Epithelial cell of prostate (primary cell): ENCODE measurements around the gene MFAP4.
A peak's percentile ranks its signal among the peaks of the same experiment; 100 is the strongest.

ENCODE experiments used
- DNase-seq: peaks from one replicate; pipeline ENCODE4 v3.0.0-alpha.2; 2011; ENCODE audit warnings: low read depth, low spot score
- H3K27ac ChIP-seq: fragments of 450-650 bp; 2 replicates; pipeline ENCODE4 v1.5.1; 2017; ENCODE audit warnings: mild to moderate bottlenecking

Gene MFAP4

DNA sequence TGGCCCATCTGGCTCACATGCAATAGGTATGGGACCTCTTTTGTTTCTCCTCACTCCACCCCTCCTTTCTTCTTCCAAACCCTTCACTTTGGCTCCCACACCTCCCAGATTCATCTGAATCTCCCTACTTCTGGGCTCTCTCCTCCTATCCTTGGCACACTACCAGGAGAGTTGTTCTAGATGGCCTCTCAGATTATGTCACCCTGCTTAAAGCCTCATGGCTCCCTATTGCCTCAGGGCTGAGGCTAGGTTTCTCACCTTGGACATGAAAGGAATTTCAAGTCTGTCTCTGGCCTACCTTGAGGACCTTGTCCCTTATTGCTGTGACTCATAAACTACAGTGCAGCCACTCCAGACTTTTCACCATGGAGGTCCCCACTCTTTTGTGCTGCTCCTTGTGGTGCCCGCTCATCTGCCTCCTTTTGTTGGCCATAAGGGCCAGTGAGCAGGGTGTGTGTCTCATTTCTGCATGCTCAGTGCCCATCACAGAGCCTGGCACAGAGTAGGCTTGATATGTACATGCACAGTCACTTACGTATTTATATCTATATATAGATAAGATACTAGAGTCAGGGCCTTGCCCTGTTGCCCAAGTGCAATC, 1.0 kb upstream of the MFAP4 start:
- DNase-seq: no peak
- no peak overlapping the region for H3K27ac ChIP-seq

DNA sequence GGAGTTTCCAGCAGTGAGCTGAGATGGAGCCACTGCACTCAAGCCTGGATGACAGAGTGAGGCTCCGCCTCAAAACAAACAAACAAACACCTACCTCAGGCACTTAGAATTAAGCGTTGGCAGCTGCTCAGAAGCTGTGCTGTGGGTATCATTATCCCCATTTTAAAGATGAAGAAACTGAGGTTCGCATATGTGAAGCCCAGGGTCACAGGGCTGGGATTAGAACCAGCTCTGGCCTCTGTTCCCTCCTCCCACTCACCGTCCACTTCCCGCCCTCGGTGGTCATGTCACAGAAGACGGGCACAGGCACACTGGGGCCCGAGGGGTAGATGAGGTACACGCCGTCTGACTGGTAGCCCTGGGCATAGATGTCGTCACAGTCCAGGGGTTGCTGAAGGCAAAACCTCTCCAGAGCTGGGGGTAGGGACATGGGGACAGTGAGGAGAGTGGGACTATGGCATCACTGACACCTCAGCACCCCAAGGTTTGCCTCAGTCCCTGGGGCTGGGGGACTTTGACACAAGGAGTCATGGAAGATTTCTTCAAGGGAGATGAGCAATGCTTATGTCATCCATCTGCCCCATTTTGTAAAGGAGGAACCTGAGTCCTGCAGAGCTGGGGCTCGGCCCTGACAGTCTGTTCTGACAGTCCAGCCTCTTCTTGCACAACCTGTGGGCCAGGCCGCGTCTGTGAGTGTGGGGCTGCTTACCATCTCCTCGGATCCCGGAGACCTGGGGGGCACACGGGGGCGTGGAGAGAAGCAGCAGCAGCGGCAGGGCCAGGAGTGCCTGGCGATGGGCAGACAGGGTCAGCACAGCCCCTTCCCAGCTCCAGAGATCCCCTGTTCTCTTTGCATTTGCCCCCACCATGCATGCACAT, 700 bp downstream of the MFAP4 start:
- H3K27ac ChIP-seq: peak overlapping the region; percentile 36
- DNase-seq: peak; percentile 63

DNA sequence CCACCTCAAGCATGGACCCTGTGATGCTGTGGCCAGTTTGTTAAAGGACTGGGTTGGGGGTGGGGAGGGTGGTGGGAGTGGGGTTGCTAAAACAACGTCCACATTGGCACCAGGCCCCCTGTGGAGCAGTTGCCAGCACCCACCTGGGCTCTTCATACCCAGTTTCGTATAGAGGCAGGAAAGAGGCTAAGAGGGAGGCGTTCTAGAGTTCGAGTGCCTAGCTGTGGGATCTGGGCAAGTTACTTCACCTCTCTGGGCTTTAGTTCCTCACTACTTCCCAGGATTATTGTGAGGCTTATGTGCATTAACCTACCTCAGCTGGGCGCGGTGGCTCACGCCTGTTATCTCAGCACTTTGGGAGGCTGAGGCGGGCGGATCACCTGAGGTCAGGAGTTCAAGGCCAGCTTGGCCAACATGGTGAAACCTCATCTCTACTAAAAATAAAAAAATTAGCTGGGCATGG, 1.4 kb downstream of the MFAP4 start:
- peak overlapping the region; percentile 36 for H3K27ac ChIP-seq
- DNase-seq: no peak

DNA sequence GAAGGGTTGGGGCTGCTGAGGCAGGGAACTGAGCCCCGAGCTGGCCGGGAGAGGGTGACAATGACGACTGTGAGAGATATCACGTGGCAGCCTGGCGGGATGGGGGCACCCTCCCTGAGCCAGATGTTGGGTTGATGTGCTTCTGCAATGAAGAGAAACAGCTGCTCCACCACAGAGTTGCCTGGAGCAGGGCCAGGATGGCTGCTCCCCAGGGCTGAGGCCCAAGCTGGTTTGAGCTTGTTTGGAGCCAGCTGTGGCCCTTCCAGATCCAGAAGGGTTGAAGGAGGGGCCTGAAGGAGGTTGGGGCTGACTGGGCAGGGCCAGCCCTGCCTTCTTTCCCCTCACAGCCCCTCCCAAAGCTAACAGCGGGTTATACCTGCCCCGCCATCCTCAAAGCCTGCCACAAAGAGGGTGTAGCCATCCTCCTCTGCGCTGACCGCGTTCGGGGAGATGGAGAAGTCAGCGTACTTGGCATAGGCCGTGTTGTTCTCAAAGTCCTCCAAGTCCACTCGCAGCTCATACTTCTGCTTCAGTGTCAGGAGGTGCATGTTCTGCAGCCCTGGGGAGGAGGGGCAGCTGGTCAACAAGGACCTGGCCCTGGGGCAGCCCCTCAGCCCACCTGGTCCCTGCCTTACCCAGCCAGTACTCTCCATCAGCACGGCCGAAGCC, 2.1 kb downstream of the MFAP4 start:
- peak overlapping the region; percentile 36 for H3K27ac ChIP-seq
- DNase-seq: no peak

DNA sequence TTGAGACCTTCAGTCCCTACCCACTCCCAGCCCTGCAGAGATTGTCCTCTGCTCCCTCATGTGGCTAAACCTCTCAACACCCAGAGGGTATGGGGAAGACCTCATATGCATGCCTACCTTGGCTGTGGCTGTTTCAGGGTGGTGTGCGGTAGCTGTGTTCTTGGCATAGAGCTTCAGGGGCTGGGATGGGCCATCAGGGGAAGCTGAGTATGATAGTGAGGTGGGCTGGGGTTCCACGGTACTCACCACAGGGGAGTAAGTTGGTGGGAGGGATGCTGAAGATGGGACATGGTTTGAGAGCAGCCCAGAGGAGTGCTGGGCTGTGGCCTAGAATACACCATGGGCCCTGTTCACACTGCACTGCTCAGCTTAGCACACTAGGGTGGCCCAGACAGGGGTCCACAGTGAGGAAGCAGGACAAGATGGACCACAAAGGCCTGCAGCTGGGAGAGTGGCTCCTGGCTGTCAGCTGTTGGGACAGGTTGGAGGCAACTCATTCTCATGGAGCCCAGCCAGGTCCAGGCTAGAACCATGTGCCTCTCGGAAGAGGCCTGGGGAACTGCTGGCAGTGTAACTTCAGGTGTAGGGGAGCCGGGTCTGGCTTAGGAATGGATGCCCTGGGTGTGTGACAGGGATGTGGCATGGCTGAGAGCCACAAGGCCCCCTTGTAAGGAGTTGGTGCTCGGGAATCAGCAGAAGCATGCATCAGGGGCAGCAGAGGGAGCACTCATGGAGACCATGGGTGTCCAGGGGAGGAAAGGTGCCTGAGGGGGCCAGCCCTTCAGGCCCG, 3.1 kb downstream of the MFAP4 start:
- DNase-seq: no peak

DNA sequence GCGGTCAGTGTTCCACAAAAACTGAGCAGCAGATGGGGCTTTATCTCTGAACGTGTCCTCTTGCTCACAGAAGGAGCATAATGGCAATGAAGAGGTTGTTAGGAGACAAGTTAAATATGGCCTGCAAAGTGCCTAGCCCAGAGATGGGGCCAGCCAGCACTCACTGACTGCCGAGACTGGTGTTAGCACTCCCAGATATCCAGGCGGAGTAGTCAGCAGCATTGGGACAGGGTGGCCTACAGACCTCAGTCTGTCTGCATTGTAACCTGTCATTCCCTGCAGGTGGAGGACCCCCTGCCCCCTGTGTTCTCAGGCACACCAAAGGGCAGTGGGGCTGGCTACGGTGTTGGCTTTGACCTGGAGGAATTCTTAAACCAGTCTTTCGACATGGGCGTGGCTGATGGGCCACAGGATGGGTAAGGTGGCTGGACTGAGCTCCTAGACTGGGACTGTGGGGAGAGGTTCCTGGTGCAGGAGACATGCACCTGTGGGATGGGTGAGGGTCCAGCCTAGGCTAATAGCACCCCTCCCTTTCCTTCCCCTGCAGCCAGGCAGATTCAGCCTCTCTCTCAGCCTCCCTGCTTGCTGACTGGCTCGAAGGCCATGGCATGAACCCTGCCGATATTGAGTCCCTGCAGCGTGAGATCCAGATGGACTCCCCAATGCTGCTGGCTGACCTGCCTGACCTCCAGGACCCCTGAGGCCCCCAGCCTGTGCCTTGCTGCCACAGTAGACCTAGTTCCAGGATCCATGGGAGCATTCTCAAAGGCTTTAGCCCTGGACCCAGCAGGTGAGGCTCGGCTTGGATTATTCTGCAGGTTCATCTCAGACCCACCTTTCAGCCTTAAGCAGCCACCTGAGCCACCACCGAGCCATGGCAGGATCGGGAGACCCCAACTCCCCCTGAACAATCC, 4.2 kb downstream of the MFAP4 start:
- no peak for DNase-seq
- H3K27ac ChIP-seq: no peak overlapping the region

More for the DNA sequence above, 3.1 kb downstream of the MFAP4 start:
- no peak overlapping the region for H3K27ac ChIP-seq

DNA sequence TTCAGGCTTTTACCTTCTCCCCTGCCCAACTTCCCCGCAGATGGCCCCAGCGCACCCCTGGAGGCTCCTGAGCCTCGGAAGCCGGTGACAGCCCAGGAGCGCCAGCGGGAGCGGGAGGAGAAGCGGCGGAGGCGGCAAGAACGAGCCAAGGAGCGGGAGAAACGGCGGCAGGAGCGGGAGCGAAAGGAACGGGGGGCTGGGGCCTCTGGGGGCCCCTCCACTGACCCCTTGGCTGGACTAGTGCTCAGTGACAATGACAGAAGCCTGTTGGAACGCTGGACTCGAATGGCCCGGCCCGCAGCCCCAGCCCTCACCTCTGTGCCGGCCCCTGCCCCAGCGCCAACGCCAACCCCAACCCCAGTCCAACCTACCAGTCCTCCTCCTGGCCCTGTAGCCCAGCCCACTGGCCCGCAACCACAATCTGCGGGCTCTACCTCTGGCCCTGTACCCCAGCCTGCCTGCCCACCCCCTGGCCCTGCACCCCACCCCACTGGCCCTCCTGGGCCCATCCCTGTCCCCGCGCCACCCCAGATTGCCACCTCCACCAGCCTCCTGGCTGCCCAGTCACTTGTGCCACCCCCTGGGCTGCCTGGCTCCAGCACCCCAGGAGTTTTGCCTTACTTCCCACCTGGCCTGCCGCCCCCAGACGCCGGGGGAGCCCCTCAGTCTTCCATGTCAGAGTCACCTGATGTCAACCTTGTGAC, 5.1 kb downstream of the MFAP4 start:
- DNase-seq: no peak
- H3K27ac ChIP-seq: no peak overlapping the region

DNA sequence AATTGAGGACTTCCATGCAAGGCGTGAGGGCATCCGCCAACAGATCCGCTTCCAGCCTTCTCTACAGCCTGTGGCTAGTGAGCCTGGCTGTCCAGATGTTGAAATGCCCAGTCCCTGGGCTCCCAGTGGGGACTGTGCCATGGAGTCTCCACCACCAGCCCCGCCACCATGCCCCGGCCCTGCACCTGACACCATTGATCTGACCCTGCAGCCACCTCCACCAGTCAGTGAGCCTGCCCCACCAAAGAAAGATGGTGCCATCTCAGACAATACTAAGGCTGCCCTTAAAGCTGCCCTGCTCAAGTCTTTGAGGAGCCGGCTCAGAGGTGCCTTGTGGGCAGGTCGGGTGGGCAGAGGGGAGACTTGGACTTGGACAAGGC, 5.6 kb downstream of the MFAP4 start:
- H3K27ac ChIP-seq: no peak overlapping the region
- no peak for DNase-seq

DNA sequence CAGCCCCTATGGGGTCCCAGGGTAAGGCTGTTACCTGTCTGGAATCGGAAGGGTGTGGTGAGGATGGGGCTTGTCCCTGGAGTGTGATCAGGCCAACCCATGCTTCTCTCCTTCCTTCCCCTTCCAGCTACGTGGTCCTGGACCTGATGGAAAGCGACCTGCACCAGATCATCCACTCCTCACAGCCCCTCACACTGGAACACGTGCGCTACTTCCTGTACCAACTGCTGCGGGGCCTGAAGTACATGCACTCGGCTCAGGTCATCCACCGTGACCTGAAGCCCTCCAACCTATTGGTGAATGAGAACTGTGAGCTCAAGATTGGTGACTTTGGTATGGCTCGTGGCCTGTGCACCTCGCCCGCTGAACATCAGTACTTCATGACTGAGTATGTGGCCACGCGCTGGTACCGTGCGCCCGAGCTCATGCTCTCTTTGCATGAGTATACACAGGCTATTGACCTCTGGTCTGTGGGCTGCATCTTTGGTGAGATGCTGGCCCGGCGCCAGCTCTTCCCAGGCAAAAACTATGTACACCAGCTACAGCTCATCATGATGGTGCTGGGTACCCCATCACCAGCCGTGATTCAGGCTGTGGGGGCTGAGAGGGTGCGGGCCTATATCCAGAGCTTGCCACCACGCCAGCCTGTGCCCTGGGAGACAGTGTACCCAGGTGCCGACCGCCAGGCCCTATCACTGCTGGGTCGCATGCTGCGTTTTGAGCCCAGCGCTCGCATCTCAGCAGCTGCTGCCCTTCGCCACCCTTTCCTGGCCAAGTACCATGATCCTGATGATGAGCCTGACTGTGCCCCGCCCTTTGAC, 6.3 kb downstream of the MFAP4 start:
- no peak overlapping the region for H3K27ac ChIP-seq
- no peak for DNase-seq

DNA sequence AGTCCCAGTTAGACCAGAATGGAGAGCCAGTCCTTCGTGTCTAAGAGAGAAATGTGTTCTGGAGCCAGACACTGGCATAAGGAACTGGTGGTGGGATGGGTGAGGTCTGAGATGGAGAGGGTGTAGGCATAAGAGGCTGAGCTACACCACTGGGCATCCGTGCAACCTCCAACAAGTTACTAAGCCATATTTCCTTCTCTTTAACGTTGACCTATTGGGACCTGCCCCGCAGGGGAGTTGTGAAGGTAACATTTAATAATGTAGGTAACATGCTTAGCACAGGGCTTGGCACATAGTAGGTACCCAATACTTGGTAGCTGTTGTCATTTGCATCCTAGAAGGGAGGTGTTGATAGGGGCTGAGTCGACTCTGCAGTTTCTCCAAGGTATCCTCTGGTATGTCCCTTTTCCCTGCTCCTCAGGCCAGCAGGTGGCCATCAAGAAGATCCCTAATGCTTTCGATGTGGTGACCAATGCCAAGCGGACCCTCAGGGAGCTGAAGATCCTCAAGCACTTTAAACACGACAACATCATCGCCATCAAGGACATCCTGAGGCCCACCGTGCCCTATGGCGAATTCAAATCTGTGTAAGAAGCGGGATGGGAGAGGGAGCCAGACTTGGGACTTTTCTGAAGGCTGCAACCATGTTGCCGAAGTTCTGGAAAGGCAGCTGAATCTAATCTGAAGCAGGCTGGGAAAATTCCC, 7.5 kb downstream of the MFAP4 start:
- no peak for DNase-seq
- H3K27ac ChIP-seq: peak overlapping the region; percentile 95

DNA sequence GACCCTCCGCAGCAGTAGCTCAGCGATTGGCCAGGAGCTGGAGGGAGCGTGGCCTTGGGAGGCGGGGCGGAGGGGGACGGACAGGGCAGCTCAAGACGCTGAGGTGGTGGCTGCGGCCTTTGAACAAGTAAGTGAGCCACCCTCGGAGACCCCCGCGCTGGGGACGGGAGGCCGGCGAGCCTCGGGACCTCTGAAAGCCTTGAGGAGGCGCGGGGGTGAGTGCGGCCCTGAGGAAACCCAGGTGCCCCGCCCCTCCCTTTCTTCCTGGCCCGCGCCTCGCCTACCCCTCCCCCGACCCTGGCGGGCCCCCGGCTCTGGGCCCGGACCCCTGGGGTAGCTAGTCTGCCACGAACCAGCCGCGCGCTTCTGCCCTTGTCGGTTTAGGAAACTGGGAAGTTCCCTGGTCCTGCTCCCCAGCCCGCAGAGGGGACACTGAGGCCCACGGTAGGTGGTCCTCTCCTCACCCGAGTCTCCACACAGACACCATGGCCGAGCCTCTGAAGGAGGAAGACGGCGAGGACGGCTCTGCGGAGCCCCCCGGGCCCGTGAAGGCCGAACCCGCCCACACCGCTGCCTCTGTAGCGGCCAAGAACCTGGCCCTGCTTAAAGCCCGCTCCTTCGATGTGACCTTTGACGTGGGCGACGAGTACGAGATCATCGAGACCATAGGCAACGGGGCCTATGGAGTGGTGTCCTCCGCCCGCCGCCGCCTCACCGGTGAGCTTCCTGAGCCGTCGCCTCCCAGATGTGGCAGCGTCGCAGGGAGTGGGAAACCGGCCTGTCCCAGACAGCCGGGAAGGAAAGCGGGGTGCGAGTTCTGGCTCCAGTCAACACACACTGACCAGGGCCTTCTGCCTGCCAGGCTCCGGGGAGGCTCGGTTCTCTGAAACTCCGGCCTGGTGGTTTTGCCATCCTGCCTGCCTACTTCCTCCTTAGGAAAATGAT, 8.3 kb downstream of the MFAP4 start, which contains the start of gene MAPK7:
Gene MAPK7 (plus strand): TSS at position 83 of the 945 bp plus-strand sequence. CDS start 403 bp downstream, at position 486.
- peak within 1 kb of the TSS; percentile 95 for H3K27ac ChIP-seq
- no peak for DNase-seq

DNA sequence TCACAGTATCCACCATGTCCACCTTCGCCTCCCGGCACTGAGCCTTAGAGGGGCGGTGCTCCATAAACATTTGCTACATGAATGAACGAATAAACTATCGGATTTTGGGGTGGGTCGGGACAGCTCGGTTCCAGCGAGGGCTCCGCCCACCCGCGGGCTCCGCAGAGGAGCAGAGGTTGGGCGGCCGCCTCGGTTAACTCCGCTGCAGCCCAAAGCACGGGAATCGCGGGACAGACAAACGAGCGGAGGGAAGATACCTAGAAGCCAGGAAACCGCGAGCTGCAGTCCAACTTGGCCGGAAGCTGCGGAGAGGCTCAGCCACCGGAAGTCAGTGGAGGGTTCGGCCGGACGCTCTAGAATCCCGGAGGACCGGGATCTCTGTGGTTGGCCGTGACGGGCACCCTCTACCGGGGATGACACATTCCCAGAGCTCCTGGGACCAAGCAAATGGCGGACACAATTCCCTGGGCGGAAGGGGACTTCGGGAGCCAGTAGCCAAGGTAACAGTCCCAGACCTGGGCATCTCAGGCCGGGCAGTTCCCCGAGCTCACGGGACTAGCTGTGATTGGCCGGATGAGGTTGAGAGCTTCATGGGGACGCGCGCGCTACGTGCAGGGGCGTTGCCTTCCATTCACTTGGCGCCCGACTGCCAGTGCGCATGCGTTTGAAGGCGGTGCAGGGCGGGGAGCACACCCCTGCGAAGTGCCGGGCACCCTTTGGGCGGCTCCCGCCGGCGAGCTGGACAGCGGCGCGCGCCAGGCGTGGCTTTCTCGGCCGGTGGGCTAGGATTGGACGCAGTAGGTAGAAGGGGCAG, 9.2 kb downstream of the MFAP4 start:
- peak; percentile 95 for DNase-seq
- H3K27ac ChIP-seq: peak overlapping the region; percentile 95

DNA sequence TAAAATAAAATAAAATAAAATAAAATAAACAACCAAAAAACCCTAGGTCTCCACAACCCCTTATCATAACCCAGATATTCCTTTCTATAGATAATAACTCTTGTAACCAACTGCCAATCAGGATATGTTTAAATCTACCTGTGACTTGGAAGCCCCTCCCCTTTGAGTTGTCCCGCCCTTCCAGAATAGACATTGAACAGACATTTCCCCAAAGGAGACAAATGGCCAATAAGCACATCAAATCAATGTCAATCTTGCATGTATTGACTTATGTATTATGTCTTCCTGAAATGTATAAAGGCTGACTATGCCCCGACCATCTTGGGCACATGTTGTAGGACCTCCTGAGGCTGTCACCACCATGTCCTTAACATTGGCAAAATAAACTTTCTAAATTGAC, 10.2 kb downstream of the MFAP4 start:
- peak overlapping the region; percentile 95 for H3K27ac ChIP-seq

DNA sequence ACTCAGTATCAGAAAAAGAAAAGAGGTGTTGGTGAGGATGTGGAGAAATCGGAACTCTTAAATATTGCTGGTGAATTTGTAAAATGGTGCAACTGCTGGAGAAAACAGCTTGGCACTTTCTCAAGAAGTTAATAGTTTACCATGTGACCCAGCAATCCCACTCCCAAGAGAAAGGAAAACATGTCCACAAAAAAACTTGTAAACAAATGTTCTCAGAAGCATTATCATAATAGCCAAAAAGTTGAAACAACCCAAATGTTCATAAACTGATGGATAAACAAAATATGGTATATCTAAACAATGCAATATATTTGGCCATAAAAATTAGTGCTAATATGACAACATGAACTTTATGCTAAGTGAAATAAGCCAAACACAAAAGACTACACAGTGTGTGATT, 11.3 kb downstream of the MFAP4 start:
- no peak overlapping the region for H3K27ac ChIP-seq
- no peak for DNase-seq

More for the DNA sequence above, 10.2 kb downstream of the MFAP4 start:
- DNase-seq: no peak

DNA sequence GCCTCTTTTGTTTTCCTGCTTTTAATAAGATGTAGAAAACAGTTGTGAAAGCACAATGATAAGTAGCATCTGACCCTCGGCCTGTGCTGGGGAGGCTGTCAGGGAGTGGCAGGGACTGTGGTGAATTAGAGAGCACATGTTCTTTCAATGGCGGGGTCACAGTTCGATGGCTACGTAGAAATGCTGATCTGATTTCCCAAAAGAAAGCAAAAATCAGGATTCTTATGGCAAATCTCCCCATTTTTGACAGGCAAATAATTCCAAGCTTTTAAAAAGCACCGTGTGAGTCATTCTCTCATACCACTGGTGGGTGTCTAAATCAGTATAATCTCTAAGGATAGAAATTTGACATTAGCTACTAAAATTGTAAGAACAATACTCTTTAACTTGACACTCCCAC, 12.9 kb downstream of the MFAP4 start:
- no peak overlapping the region for H3K27ac ChIP-seq
- DNase-seq: no peak
